ENCODE data around the gene CYP4A11. TPM values are rescaled to one million over a fixed set of nuclear protein-coding genes. Genes with fewer than 3 reads are reported as not detected.
"Not testable (repeated sequence)": the region's sequence is repeated elsewhere in the genome, so short reads cannot be mapped to it uniquely, and the experiment has no call there.

The CYP4A11 gene
- total RNA-seq, 1 experiment from 2014 or later: not detected

DNA sequence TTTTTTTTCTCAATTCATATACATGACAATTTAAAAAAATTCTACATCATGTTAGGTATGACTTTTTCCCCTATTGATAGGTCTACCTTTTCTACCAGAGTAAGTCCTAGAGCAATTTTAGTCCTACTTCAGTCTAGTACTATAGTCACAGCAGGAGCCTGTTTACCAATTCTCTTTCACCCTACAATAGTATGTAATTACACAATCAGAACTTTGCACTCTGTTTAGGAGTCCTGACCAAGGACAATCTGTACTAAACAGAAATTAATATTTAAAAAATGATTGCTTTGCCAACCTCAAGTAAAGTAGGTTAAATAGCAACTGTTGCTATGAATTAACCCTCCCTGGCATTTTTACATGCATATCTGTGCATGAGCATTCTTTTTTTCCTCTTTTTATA lies 810 bp upstream of the CYP4A11 start:
- Histone ChIP-seq H3K9me3 (replicated peaks) (no peaks in the 10 kb centered on the region), H3K4me3 (no peak overlapping the region), H3K27me3 (replicated peaks) (no peaks in the 10 kb centered on the region), H3K4me1 (replicated peaks) (no peaks in the 10 kb centered on the region), H3K36me3 (no peaks in the 10 kb centered on the region), H3K27ac (no peak overlapping the region)
- DNase-seq (ENCODE audit: low read depth in 1 of 2, low spot score in 2 of 2): no peak

- no peak overlapping the region for H3K4me3 ChIP-seq
- no peaks in the 10 kb centered on the region for H3K36me3 ChIP-seq
- DNase-seq (ENCODE audit: low read depth in 1 of 2, low spot score in 2 of 2): no peak
- no peak overlapping the region for H3K27ac ChIP-seq
- no peaks in the 10 kb centered on the region for H3K4me1 ChIP-seq (replicated peaks)
- H3K27me3 ChIP-seq (replicated peaks): no peaks in the 10 kb centered on the region
- no peaks in the 10 kb centered on the region for H3K9me3 ChIP-seq (replicated peaks)
Observed at GRCh38 chr1:46940307-46940706, 969 bp downstream of the CYP4A11 start.

DNA sequence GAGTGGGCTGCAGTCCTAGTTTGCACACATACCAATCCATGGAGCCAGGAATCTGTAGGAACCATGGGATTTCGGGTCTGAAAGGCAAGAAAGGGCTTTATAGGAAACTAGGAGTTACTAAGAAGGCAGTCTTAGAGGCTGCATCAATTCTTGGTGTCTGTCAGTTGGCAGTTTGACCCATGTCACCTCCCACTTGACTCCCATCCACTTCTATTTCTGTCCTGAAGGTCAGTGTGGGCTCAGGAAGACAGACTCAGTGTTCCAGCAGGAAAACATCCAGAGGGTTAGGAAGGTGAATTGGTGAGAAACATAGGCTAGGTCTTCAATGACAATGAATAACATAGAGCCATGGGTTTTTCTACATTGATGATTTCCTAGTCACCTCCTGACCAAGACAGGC lies 4.0 kb downstream of the CYP4A11 start:
- H3K36me3 ChIP-seq: no peaks in the 10 kb centered on the region
- H3K4me3 ChIP-seq: no peak overlapping the region
- no peaks in the 10 kb centered on the region for H3K27me3 ChIP-seq (replicated peaks)
- no peak overlapping the region for H3K27ac ChIP-seq
- no peaks in the 10 kb centered on the region for H3K4me1 ChIP-seq (replicated peaks)
- H3K9me3 ChIP-seq (replicated peaks): no peaks in the 10 kb centered on the region
- no peak for DNase-seq (ENCODE audit: low read depth in 1 of 2, low spot score in 2 of 2)

DNA sequence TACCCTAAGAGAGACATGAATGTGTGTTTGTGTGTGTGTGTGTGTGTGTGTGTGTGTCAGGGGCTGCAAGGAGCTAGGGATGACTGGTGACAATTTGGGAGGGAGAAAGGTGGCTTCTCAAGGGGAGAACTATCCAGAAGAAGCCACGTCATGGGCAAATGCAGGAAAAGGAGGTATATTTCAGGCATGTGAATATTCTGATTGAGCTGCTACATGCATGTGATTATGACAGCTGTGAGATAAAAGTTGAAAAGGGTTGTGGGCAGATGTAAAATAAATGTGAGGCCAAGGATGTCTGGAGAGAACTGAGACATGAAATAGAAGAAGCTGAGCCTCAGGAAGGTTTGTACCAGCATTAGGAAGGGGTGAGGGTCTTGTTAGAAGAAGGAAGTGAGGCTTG lies 4.5 kb downstream of the CYP4A11 start:
- Histone ChIP-seq H3K4me3 (no peak overlapping the region), H3K27ac (no peak overlapping the region), H3K4me1 (replicated peaks) (no peaks in the 10 kb centered on the region), H3K9me3 (replicated peaks) (no peaks in the 10 kb centered on the region), H3K27me3 (replicated peaks) (no peaks in the 10 kb centered on the region), H3K36me3 (no peaks in the 10 kb centered on the region)
- DNase-seq (ENCODE audit: low read depth in 1 of 2, low spot score in 2 of 2): no peak

- H3K36me3 ChIP-seq; DNase-seq (ENCODE audit: low read depth in 1 of 2, low spot score in 2 of 2); H3K4me1 ChIP-seq (replicated peaks); H3K27me3 ChIP-seq (replicated peaks); H3K9me3 ChIP-seq (replicated peaks); H3K4me3 ChIP-seq; H3K27ac ChIP-seq: not testable (repeated sequence)
Observed at GRCh38 chr1:46934852-46935251, 6.4 kb downstream of the CYP4A11 start.

DNA sequence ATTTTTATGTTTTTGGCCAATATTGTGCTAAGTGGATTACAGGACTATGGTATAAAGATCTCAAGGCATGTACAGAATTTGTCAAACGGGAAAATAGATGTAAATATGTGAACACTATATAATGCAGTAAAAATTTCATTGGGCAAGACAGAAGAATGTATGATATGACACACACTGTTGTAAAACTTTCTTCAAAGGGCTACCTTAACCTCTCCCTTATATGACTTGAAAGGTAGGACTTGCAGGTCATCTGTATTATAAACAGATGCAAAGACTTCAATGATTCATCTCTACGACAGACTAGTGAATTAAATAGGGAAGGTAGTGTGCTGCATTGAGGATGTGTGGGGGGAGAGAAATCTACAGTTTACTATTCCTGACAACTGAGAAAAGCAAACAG lies 9.3 kb downstream of the CYP4A11 start:
- H3K4me3 ChIP-seq; H3K9me3 ChIP-seq (replicated peaks); H3K27me3 ChIP-seq (replicated peaks); H3K36me3 ChIP-seq; H3K4me1 ChIP-seq (replicated peaks); H3K27ac ChIP-seq; DNase-seq (ENCODE audit: low read depth in 1 of 2, low spot score in 2 of 2): not testable (repeated sequence)

GRCh38 chr1:46931151-46931550 lies 10.1 kb downstream of the CYP4A11 start:
- H3K9me3 ChIP-seq (replicated peaks): no peaks in the 10 kb centered on the region
- no peaks in the 10 kb centered on the region for H3K4me1 ChIP-seq (replicated peaks)
- no peak overlapping the region for H3K4me3 ChIP-seq
- DNase-seq (ENCODE audit: low read depth in 1 of 2, low spot score in 2 of 2): no peak
- no peaks in the 10 kb centered on the region for H3K36me3 ChIP-seq
- no peaks in the 10 kb centered on the region for H3K27me3 ChIP-seq (replicated peaks)
- H3K27ac ChIP-seq: no peak overlapping the region

DNA sequence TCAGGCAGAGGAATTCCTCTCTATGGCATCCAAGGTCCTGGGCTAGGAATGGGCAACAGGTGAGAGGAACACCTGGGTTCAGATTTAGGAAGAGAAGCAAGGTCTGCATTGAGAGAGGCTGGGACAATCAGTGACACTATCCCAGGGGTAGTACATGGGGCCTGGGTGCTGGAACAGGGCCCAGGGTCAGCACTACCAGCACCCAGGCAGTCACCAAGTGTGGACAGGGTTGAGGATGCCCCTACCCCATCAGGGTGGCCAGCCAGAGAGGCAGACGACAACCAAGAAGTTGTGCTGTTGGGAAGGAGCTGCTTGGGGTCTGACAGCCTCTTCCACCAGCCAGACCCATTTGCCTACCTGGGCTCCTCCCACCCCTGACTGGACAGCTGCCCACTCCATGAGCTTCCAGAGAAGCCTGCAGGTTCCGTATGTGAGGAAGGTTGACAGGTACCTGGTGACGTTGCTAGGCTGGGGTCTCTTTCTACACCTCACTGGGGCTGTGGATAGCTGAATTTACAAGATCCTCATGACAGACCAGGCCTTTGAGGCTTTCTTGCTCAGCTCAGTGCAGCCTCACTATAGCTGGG lies 13.9 kb downstream of the CYP4A11 start:
- Histone ChIP-seq H3K4me3 (no peak overlapping the region), H3K36me3 (no peaks in the 10 kb centered on the region), H3K9me3 (replicated peaks) (no peaks in the 10 kb centered on the region), H3K27ac (no peak overlapping the region), H3K27me3 (replicated peaks) (0 out of 2 replicates have a peak, but pooled peaks cover 3% of the 10 kb centered on the region), H3K4me1 (replicated peaks) (no peaks in the 10 kb centered on the region)
- DNase-seq (ENCODE audit: low read depth in 1 of 2, low spot score in 2 of 2): no peak

DNA sequence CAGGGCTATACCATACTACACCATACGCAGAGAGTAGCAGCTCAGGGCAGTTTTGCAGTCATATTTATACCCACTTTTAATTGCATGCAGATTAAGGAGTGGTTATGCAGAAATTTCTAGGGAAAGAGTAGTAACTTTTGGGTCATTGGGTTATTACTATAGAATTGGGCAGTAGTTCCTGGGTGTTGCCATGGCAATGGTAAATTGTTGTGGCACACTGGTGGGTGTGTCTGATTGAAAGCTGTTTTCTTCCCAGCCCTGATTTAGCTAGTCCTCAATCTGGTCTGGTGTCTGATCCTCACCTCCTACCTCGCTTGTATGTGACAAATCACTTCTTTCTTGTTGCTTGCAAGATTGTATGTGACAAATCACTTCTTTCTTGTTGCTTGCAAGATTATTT lies 30.5 kb downstream of the CYP4A11 start:
- Histone ChIP-seq H3K4me3 (no peak overlapping the region), H3K36me3 (no peaks in the 10 kb centered on the region), H3K9me3 (replicated peaks) (no peaks in the 10 kb centered on the region), H3K27me3 (replicated peaks) (no peaks in the 10 kb centered on the region), H3K27ac (no peak overlapping the region), H3K4me1 (replicated peaks) (no peaks in the 10 kb centered on the region)
- no peak for DNase-seq (ENCODE audit: low read depth in 1 of 2, low spot score in 2 of 2)

DNA sequence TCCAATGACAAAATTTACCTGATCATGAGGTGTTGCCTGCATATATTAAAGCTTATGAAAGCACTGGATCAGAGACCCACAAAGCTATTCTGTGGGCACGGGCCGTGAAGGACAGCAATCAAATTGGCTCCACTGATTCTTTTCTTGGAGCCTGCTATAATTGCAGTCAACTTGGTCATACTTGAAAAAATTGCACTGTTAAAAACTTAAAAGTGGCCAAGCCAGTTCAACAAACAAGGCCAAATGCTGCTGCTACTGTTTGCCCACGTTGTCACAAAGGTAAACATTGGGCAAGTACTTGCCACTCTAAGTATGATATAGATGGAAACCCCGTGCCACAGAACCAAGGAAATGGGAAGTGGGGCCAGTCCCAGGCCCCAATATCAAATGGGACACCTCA lies 37.8 kb downstream of the CYP4A11 start:
- Histone ChIP-seq H3K36me3 (no peaks in the 10 kb centered on the region), H3K4me3 (no peak overlapping the region), H3K27ac (no peak overlapping the region), H3K4me1 (replicated peaks) (no peaks in the 10 kb centered on the region), H3K9me3 (replicated peaks) (no peaks in the 10 kb centered on the region), H3K27me3 (replicated peaks) (no peaks in the 10 kb centered on the region)
- no peak for DNase-seq (ENCODE audit: low read depth in 1 of 2, low spot score in 2 of 2)

DNA sequence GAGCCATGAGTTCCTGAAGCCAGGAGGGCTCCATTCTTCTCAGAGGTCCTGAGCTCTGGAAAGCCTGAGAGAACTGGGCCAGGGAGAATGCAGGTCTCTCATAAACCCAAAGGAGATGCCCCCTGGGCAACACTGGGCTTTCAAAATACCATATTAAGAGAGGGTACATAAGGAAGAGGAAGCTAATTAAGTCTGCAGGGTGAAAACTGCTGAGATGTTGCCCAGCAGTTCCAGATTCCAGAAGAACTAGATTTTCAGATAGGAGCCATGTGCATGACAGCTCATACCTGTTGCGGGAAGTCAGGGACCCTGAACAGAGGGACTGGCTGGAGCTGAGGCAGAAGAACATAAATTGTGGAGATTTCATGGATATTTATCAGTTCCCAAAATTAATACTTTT lies 40.9 kb downstream of the CYP4A11 start:
- no peaks in the 10 kb centered on the region for H3K36me3 ChIP-seq
- no peak overlapping the region for H3K4me3 ChIP-seq
- H3K4me1 ChIP-seq (replicated peaks): no peaks in the 10 kb centered on the region
- H3K9me3 ChIP-seq (replicated peaks): no peaks in the 10 kb centered on the region
- H3K27me3 ChIP-seq (replicated peaks): no peaks in the 10 kb centered on the region
- H3K27ac ChIP-seq: no peak overlapping the region
- DNase-seq (ENCODE audit: low read depth in 1 of 2, low spot score in 2 of 2): no peak

GRCh38 chr1:46881656-46882055 lies 59.6 kb downstream of the CYP4A11 start:
- H3K4me1 ChIP-seq (replicated peaks); DNase-seq (ENCODE audit: low read depth in 1 of 2, low spot score in 2 of 2); H3K27ac ChIP-seq; H3K36me3 ChIP-seq; H3K4me3 ChIP-seq; H3K9me3 ChIP-seq (replicated peaks); H3K27me3 ChIP-seq (replicated peaks): not testable (repeated sequence)

Other genes starting within 250 kb of the CYP4A11 start
- gene EFCAB14, start 222.4 kb downstream of the CYP4A11 start, total RNA-seq (2014; rRNA removed; shearing (Covaris generic)): 65.3 and 98.7 TPM in 2 replicates
- gene CYP4B1, start 142.4 kb downstream of the CYP4A11 start, total RNA-seq (2014; rRNA removed; shearing (Covaris generic)): not detected in 2 replicates
- not detected in 2 replicates for gene CYP4X1, start 82.2 kb upstream of the CYP4A11 start, total RNA-seq (2014; rRNA removed; shearing (Covaris generic))
- gene CYP4Z1, start 125.8 kb upstream of the CYP4A11 start, total RNA-seq (2014; rRNA removed; shearing (Covaris generic)): not detected in 2 replicates
- gene CYP4A22, start 196.0 kb upstream of the CYP4A11 start, total RNA-seq (2014; rRNA removed; shearing (Covaris generic)): not detected in 2 replicates
- not detected in 2 replicates for gene PDZK1IP1, start 248.6 kb upstream of the CYP4A11 start, total RNA-seq (2014; rRNA removed; shearing (Covaris generic))

Measured in SJSA1 (cell line).